ENCODE data around the gene PLA2G6. TPM values are rescaled to one million over a fixed set of nuclear protein-coding genes. Genes with fewer than 3 reads are reported as not detected.

PLA2G6 gene
- total and polyA plus RNA-seq, 9 of the 15 experiments (the other 6 are each of a cell fraction or from before 2014, with no cell fraction given) = 0.11 to 12.2 (median 9.7) TPM

- TF ChIP-seq CHAMP1 (IDR thresholded peaks at IDR 0.05) (no peak), RB1 (IDR thresholded peaks at IDR 0.05; ENCODE audit: low read depth) (peak; percentile 41; the same call in 1 of the 2 replicates), EP300 (IDR thresholded peaks at IDR 0.05; ENCODE audit: low read length) (no peak), EGR1 (conservative IDR thresholded peaks at IDR 0.05) (peak; percentile 37), ATF3 (IDR thresholded peaks at IDR 0.05) (peak; percentile 99), ATF3 (CRISPR knock-in tag; conservative IDR thresholded peaks at IDR 0.05) (no peak), BCLAF1 (IDR thresholded peaks at IDR 0.05; ENCODE audit: borderline replicate concordance in 1 of 2, control insufficient read depth in 1 of 2, low read depth in 2 of 2, low read length in 1 of 2) (no peak), CLOCK (CRISPR knock-in tag; IDR thresholded peaks at IDR 0.05; ENCODE audit: borderline replicate concordance) (no peak), RBFOX2 (IDR thresholded peaks at IDR 0.05; ENCODE audit: low read depth, low read length) (peak; percentile 92), CBX1 (IDR thresholded peaks at IDR 0.05; ENCODE audit: low read depth) (peak; percentile 16; the same call in 1 of the 2 replicates), ZNF707 (CRISPR knock-in tag; conservative IDR thresholded peaks at IDR 0.05) (no peak), ZNF121 (CRISPR knock-in tag; conservative IDR thresholded peaks at IDR 0.05) (no peak), CREM (IDR thresholded peaks at IDR 0.05; ENCODE audit: low read depth) (peak; percentile 81), NONO (IDR thresholded peaks at IDR 0.05; ENCODE audit: low read depth in 2 of 2, low read length in 1 of 2) (peak in 1 of 2 experiments; percentile 92; a peak in 2 of 4 replicates), NR1H2 (CRISPR knock-in tag; IDR thresholded peaks at IDR 0.05) (peak; percentile 36; the same call in 1 of the 2 replicates), MAFF (IDR thresholded peaks at IDR 0.05; ENCODE audit: low read length) (peak; percentile 30; the same call in 1 of the 2 replicates), ZNF23 (CRISPR knock-in tag; IDR thresholded peaks at IDR 0.05) (no peak)
Measured at GRCh38 chr22:38201711-38202436, 20.2 kb upstream of the PLA2G6 start, which contains the start of gene MAFF (continued).

Data from K562 (cell line).